GM04503 (cell line): ENCODE data around the gene TRPC4AP.
"Not testable (repeated sequence)": the region's sequence is repeated elsewhere in the genome, so short reads cannot be mapped to it uniquely, and the experiment has no call there.

Experiments
- DNase-seq: peaks from one replicate; pipeline ENCODE4 v3.0.0-alpha.2; 2012; ENCODE audit warnings: low read depth

Gene TRPC4AP

GRCh38 chr20:35055445-35056276 is 36.9 kb downstream of the TRPC4AP start:
- DNase-seq = no peak

GRCh38 chr20:35054814-35055213 is 37.8 kb downstream of the TRPC4AP start:
- no peak for DNase-seq

GRCh38 chr20:35052616-35053015 is 40.0 kb downstream of the TRPC4AP start:
- not testable (repeated sequence) for DNase-seq

DNA sequence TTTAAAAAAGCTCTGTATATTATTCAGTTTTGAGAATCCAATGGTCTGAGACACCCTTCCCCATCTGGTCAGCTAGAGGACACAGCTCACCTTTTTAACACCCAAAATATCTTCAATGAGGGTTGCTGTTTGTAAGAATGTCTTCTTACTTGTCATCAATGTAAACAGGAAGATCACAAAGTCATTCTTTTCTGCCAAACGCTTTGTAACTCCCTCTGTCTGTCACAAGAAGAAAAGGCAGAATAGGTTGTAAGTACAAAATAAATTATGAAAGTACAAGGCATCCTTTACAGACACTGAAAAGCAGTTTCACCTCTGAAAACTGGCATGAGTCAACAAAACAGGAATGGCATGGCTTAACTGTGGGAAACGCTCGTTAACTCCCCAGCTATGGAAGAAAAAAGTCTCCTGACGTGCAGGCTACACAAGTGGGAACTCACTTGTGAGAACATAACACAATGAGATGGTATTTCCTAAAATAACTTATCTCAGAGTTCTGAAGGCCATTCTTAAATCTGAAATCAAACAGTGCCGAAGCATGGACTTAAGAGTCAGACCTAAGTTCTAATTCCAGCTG is 42.7 kb downstream of the TRPC4AP start:
- no peak for DNase-seq

DNA sequence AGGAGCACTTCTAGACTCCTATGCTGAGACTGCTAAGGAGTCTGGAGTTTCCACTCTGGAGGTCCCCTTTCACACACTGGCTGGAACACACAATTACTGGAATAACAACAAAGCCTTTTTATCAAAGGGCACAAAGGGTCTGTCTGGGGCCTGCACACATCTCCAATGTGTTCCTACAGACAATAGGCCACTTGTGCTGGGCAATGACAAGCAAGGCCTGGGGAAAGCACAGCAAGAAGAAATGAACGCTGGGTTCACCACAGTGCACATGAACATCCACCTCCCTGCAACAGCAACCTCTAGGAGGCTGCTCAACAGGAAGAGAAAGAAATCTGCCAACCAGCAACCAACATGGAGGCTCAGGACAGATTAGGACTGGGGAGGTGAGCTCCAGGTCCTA is 43.9 kb downstream of the TRPC4AP start:
- DNase-seq = no peak

GRCh38 chr20:35042268-35042667 is 50.3 kb downstream of the TRPC4AP start:
- no peak for DNase-seq

- no peak for DNase-seq
Observed at GRCh38 chr20:35040646-35041045, 52.0 kb downstream of the TRPC4AP start.

DNA sequence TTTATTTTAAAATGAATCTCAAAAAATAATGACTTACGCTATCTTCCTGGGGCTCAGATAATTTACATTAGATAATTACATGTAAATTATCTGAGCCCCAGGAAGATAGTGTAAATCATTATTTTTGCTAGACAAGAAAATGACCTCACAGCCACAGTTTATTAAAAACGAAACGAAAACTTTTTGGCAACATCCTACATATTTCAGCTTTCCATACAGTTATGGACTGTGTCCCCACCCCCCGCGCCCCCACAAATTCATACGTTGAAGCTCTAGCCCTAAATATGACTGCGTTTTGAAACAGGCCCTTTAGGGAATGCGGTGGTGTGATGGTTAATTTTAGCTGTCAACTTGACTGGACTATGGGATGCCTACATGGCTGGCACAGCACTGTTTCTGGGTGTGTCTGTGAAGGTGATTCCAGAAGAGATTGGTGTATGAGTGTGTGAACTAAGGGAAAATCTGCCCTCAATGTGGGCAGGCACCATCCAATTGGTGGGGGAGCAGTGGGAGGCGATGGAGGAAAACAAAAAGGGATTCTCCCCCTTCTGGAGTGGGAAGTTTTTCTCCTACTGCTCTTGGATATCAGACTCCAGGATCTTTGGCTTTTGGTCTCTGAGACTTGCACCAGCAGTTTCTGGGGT is 52.6 kb downstream of the TRPC4AP start:
- DNase-seq = no peak

DNA sequence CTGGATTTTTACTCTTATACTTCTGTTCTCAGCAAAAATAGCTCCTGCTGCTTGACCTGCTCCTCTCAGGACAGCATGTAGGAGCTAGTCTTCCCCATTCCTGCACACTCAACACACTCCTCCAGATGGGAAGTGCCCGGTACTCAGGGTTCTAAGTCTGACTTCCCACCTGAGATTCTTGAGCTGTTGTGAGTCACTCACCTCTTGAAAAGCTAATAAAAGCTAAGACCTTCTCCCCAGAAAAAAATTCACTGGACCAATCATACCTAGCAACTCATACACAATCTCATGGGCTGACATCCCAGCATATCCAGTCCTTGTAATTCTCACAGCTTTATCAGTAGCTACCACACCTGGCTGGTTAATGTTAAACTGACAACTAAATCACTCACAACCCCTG is 53.5 kb downstream of the TRPC4AP start:
- DNase-seq = no peak

DNA sequence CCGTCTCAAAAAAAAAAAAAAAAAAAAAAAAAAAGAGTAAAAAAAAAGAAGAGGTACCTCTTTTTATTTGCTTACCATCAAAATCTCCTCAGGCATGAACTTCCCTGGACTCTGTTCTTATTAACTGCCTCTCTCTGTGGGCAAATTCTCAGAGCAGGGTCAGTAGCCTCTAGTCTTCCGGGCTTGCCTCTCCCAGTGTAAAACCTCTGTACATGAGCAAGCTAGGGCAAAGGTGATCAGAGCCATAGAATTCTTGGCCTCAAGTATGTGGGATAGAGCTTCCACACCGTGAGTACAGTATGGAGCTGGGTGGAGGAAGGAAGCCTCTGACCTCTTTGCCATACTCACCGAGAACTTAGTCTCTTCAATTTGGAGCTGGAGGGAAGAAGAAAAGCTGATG is 58.5 kb downstream of the TRPC4AP start:
- no peak for DNase-seq

DNA sequence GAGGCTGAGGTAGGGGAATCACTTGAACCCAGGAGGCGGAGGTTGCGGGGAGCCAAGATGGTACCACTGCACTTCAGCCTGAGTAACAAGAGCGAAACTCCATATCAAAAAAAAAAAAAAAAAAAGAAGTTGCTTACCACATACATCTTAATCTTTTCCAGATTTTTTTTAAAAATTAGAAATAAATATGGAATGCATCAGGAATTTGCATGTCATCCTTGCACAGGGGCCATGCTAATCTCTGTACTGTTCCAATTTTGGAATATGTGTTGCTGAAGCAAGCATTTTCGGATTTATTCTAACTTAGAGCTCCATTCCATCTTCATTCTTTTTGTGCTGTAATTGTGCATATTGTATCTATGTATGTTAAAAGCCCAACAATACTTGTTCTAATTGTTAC is 62.5 kb downstream of the TRPC4AP start:
- DNase-seq = no peak

DNA sequence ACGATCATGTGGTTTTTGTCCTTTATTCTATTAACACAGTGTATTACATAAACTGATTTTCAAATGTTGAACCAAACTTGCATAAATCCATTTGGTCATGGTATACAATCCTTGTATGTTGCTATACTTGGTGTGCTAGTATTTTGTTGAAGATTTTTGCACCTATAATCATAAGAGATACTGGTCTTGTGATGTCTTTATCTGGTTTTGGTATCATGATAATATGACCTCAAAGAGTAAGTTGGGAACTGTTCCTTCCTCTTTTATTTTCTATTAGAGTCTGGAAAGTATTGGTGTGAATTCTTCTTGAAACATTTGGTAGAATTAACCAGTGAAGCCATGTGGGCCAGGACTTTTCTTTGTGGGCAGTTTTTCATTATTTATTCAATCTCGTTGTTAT is 65.3 kb downstream of the TRPC4AP start:
- DNase-seq = no peak

DNA sequence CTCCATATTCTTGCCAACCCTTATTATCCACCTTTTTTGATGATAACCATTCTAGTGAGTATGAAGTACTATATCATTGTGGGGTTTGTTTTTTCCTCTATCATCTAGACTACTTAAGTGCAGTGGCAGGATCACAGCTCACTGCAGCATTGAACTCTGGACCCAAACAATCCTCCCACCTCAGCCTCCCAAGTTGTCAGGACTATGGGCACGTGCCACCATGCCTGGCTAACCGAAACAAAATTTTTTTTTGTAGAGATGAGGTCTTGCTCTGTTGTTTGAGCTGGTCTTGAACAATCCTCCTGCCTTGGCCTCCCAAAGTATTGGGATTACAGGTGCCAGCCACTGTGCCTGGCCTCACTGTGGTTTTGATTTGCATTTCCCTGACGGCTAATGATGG is 67.5 kb downstream of the TRPC4AP start:
- no peak for DNase-seq

DNA sequence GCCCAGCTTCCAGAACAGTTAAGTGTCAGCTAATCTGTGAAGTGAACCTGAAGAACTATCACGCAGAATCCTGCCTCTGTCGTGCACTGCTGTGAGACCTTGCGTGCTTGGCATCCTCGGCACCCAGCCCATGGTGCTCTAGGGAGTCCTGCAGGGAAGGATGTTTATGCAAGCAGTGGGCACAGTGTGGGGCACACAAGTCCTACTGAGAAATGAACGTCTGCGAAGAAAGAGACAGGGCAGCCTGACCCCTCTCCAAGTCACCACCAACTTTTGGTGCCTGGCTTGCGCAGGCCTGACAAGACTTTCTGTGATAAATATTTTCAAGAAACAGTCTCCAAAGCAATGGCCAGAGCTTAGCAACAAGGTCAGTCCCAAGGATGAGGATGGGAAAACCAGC is 69.0 kb downstream of the TRPC4AP start:
- DNase-seq = no peak

GRCh38 chr20:35021831-35022230 is 70.8 kb downstream of the TRPC4AP start:
- no peak for DNase-seq

GRCh38 chr20:35021063-35021462 is 71.5 kb downstream of the TRPC4AP start:
- no peak for DNase-seq

GRCh38 chr20:35020108-35020928 is 72.3 kb downstream of the TRPC4AP start:
- no peak for DNase-seq

DNA sequence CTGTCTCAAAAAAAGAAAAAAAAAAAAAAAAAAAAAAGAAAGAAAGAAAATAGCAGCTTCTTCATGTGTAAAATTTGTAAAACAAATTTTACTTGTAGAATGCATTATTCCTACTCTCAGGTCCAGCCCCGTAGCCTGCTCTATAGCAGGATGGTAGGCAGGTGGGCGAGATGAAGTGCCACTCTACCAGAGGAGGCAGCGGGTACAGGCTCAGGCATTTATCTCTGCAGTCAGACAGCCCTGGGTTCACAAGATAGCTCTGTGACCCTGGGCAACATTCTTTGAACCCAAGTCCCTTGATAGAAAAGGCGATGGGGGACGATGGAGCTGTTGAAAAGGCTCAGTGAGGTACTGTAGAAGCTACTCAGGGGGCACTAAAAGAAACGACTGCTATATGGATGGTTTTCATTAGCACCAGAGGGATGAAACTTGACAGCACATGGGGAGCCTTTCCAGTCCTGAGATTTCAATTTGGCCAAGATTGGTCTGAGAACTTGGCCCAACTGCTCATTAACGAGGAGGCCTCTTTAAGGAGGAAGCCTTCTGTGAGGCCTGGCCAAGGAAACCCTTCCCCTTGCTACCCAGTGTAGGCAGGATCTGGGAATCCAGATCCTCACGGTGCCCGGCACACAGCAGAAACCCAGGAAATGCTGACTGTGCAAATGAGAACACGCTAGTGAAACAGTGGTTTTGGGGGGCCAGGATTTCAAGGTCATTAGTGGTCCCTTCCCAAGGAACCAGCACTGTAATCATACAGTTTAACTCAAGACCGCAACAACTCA is 73.8 kb downstream of the TRPC4AP start:
- no peak for DNase-seq

DNA sequence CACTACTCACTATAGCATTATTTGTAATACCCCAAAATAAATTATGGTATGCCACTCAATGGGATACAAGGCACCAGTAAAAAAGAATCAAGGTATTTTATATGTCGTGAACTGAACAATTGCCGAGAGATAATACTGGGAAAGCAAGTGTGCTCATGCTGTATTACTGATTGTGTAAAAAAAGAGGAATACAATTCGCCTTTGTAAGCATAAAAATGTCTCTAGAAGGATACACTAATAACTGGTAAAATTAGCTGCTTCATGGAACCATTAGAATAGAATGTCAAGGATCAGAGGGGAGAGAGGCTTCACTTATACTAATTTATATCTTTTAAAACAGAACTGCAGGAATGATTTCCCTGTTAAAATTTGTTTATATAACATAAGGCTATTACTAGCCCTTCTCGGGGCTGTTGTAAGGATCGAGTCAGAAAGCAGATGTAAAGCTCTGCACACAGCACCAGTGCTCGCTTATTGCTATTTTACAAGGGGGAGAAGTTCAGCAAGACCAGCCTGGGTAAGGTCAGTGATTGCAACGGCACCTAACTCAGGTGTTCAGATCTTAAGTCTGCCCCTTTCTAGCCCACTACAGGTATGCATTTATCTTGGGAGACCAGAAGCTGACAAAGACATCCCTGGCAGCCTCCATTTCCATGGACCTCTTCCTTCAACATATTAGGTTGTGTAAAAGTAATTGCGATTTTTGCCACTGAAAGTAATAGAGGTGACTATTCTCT is 75.3 kb downstream of the TRPC4AP start:
- DNase-seq = no peak

GRCh38 chr20:35015863-35016193 is 76.8 kb downstream of the TRPC4AP start:
- DNase-seq = no peak

GRCh38 chr20:35014537-35014936 is 78.1 kb downstream of the TRPC4AP start:
- no peak for DNase-seq
